GM23338 (cell line): ENCODE data around the gene NUP205.

Experiments used
- CTCF ChIP-seq, 2 experiments: fragments of 200-600 bp in 1 of 2; sonication (generic) in 1 of 2; conservative IDR thresholded peaks; 2 replicates each; pipeline versions ENCODE4 v1.5.1 to v1.6.1; 2016 to 2017; ENCODE audit warnings: antibody characterized with exemption in 2 of 2, low read depth in 2 of 2, mild to moderate bottlenecking in 2 of 2, moderate library complexity in 1 of 2
- ETS1 ChIP-seq: IDR thresholded peaks from 2 replicates; pipeline ENCODE4 v1.6.1; 2016; ENCODE audit warnings: antibody characterized with exemption
- EZH2 ChIP-seq: fragments of 200-600 bp; sonication (generic); IDR thresholded peaks from one replicate; pipeline ENCODE4 v1.8.0; 2017; ENCODE audit warnings: antibody characterized with exemption, mild to moderate bottlenecking, low read depth; ENCODE audit not compliant: unreplicated experiment
- EZH2phosphoT487 ChIP-seq: fragments of 200-600 bp; sonication (generic); IDR thresholded peaks from one replicate; pipeline ENCODE4 v1.8.1; 2018; ENCODE audit warnings: antibody characterized with exemption; ENCODE audit not compliant: unreplicated experiment
- JUNB ChIP-seq: IDR thresholded peaks from one replicate; pipeline ENCODE4 v1.6.1; 2016; ENCODE audit warnings: antibody characterized with exemption; ENCODE audit not compliant: unreplicated experiment
- NANOG ChIP-seq: IDR thresholded peaks from 2 replicates; pipeline ENCODE4 v1.6.1; 2016; ENCODE audit warnings: antibody characterized with exemption, borderline replicate concordance
- POLR2AphosphoS5 ChIP-seq: IDR thresholded peaks from 2 replicates; pipeline ENCODE4 v1.6.1; 2016; ENCODE audit warnings: antibody characterized with exemption, low read depth
- STAT1 ChIP-seq: IDR thresholded peaks from one replicate; pipeline ENCODE4 v1.6.1; 2016; ENCODE audit warnings: antibody characterized with exemption; ENCODE audit not compliant: unreplicated experiment
- TF ChIP-seq, protein P1 (sequence below): IDR thresholded peaks from one replicate; pipeline ENCODE4 v1.6.1; 2018; ENCODE audit warnings: antibody characterized with exemption; ENCODE audit not compliant: unreplicated experiment

DNA sequence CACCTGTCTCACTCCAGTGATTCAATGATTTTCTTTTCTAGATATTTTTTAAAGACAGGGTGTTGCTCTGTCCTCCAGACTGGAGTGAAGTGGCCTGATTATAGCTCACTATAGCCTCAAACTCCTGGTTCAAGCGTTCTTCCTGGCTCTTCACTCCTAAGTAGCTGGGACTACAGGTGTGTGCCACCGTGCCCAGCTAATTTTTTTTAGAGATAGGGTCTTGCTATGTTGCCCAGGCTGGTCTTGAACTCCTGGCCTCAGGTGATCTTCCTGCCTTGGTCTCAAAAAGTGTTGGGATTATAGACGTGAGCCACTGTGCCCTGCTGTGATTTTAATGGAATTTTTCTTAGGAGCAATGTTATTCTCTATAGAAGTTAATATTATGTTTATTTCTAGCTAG lies 14.1 kb downstream of the NUP205 start:
- TF ChIP-seq CTCF (conservative IDR thresholded peaks at IDR 0.05; ENCODE audit: low read depth in 2 of 2) = no peak
- TF ChIP-seq EZH2phosphoT487 = no peak
- no peak for TF ChIP-seq POLR2AphosphoS5
- no peak for TF ChIP-seq STAT1
- no peak for TF ChIP-seq NANOG
- TF ChIP-seq ETS1 = no peak
- no peak for TF ChIP-seq EZH2
- TF ChIP-seq, protein P1, sequence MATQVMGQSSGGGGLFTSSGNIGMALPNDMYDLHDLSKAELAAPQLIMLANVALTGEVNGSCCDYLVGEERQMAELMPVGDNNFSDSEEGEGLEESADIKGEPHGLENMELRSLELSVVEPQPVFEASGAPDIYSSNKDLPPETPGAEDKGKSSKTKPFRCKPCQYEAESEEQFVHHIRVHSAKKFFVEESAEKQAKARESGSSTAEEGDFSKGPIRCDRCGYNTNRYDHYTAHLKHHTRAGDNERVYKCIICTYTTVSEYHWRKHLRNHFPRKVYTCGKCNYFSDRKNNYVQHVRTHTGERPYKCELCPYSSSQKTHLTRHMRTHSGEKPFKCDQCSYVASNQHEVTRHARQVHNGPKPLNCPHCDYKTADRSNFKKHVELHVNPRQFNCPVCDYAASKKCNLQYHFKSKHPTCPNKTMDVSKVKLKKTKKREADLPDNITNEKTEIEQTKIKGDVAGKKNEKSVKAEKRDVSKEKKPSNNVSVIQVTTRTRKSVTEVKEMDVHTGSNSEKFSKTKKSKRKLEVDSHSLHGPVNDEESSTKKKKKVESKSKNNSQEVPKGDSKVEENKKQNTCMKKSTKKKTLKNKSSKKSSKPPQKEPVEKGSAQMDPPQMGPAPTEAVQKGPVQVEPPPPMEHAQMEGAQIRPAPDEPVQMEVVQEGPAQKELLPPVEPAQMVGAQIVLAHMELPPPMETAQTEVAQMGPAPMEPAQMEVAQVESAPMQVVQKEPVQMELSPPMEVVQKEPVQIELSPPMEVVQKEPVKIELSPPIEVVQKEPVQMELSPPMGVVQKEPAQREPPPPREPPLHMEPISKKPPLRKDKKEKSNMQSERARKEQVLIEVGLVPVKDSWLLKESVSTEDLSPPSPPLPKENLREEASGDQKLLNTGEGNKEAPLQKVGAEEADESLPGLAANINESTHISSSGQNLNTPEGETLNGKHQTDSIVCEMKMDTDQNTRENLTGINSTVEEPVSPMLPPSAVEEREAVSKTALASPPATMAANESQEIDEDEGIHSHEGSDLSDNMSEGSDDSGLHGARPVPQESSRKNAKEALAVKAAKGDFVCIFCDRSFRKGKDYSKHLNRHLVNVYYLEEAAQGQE = no peak
- TF ChIP-seq JUNB = no peak
